GM12878 (cell line): Measurements from ENCODE around the gene TP53RK. TPM values are rescaled to one million over a fixed set of nuclear protein-coding genes. Genes with fewer than 3 reads are reported as not detected.

Experiments
- ATAC-seq: fragments of 200-7000 bp; cut with Tn5 transposase; 3 replicates; pipeline ENCODE4 v1.9.1; 2020; ENCODE audit warnings: mild to moderate bottlenecking, moderate library complexity
- BruUV-seq: library from RNA; stranded (reverse); fragments of 400-500 nt; replicated peaks from 2 replicates; lab custom pipeline; 2021; lab: Mats Ljungman, UMichigan
- CTCF ChIA-PET: fragments of 300-600 bp; sonication (Branson Sonifier 250); formaldehyde crosslinking; extraction: SDS; loops from one replicate; lab custom pipeline; 2021; ENCODE audit warnings: inconsistent platforms; lab: Yijun Ruan, JAX
- POLR2A ChIA-PET: fragments of 350-600 bp; formaldehyde crosslinking; extraction: SDS; loops from one replicate; lab custom pipeline; 2021; ENCODE audit warnings: inconsistent platforms; lab: Charles Lee
- RAD21 ChIA-PET: fragments of 300-600 bp; sonication (Branson Sonifier 250); formaldehyde crosslinking; loops from one replicate; lab custom pipeline; 2023; ENCODE audit warnings: antibody characterized with exemption; ENCODE audit not compliant: unreplicated experiment; lab: Charles Lee
- SMC1A ChIA-PET: fragments of 300-600 bp; sonication (Branson Sonifier 250); formaldehyde crosslinking; loops from one replicate; lab custom pipeline; 2023; ENCODE audit not compliant: unreplicated experiment, uncharacterized antibody; lab: Charles Lee
- DNase-seq: peaks from one replicate; pipeline ENCODE4 v3.0.0-alpha.2; 2011; ENCODE audit warnings: low read depth, low spot score
- FAIRE-seq: peaks from 3 replicates; lab custom pipeline; 2011; peaks lifted over from hg19 to GRCh38; lab: Jason Lieb, UNC
- H2AFZ ChIP-seq: 2 replicates; pipeline ENCODE4 v1.6.0; 2011; ENCODE audit warnings: low read depth, low read length, control low read depth; ENCODE audit not compliant: control insufficient read depth
- H3K27ac ChIP-seq: 2 replicates; pipeline ENCODE4 v1.5.1; 2011; ENCODE audit warnings: control low read depth; ENCODE audit not compliant: control insufficient read depth, insufficient read depth
- H3K27me3 ChIP-seq, 2 experiments: replicated peaks in 1 of 2; 2 replicates each; pipeline versions ENCODE4 v1.6.0 to v1.6.1; 2011; ENCODE audit warnings: low read length in 1 of 2; ENCODE audit not compliant: control insufficient read depth in 2 of 2, insufficient read depth in 2 of 2
- H3K36me3 ChIP-seq, 2 experiments: 2 replicates each; pipeline ENCODE4 v1.5.1; 2011; ENCODE audit warnings: low read length in 1 of 2; ENCODE audit not compliant: control insufficient read depth in 2 of 2, insufficient read depth in 2 of 2
- H3K4me1 ChIP-seq: 2 replicates; pipeline ENCODE4 v1.6.1; 2011; ENCODE audit warnings: mild to moderate bottlenecking, low read length, moderate library complexity, mixed read lengths; ENCODE audit not compliant: control insufficient read depth, insufficient read depth
- H3K4me2 ChIP-seq: 2 replicates; pipeline ENCODE4 v1.6.0; 2011; ENCODE audit warnings: control low read depth; ENCODE audit not compliant: control insufficient read depth, insufficient read depth
- H3K4me3 ChIP-seq: fragments of 200-600 bp; sonication (generic); 2 replicates; pipeline ENCODE4 v1.5.1; 2016
- H3K79me2 ChIP-seq: 2 replicates; pipeline ENCODE4 v1.6.0; 2011; ENCODE audit warnings: low read length; ENCODE audit not compliant: control insufficient read depth, insufficient read depth
- H3K9ac ChIP-seq: 2 replicates; pipeline ENCODE4 v1.8.0; 2011; ENCODE audit warnings: low read length, control low read depth, mixed read lengths; ENCODE audit not compliant: control insufficient read depth, insufficient read depth
- H3K9me3 ChIP-seq: replicated peaks from 3 replicates; pipeline ENCODE4 v1.5.1; 2011; ENCODE audit warnings: mild to moderate bottlenecking, low read length; ENCODE audit not compliant: control insufficient read depth, insufficient read depth
- H4K20me1 ChIP-seq: 2 replicates; pipeline ENCODE4 v1.6.0; 2011; ENCODE audit not compliant: control insufficient read depth, insufficient read depth
- BACH1 ChIP-seq: fragments of 450-650 bp; IDR thresholded peaks from 2 replicates; pipeline ENCODE4 v1.6.1; 2017; ENCODE audit warnings: mild to moderate bottlenecking, borderline replicate concordance
- CREB1 ChIP-seq: IDR thresholded peaks from 2 replicates; pipeline ENCODE4 v1.6.1; 2012; ENCODE audit warnings: low read depth, mild to moderate bottlenecking, inconsistent platforms
- FOXM1 ChIP-seq: IDR thresholded peaks from 2 replicates; pipeline ENCODE4 v1.6.1; 2012; ENCODE audit warnings: low read depth, mild to moderate bottlenecking, inconsistent platforms, low read length, moderate library complexity
- NR2F1 ChIP-seq: fragments of 450-650 bp; conservative IDR thresholded peaks from 2 replicates; pipeline ENCODE4 v1.6.1; 2017; ENCODE audit warnings: mild to moderate bottlenecking
- SMARCA5 ChIP-seq: fragments of 450-650 bp; IDR thresholded peaks from 2 replicates; pipeline ENCODE4 v1.6.1; 2017; ENCODE audit warnings: mild to moderate bottlenecking
- SREBF1 ChIP-seq: IDR thresholded peaks from 2 replicates; pipeline ENCODE4 v1.6.1; 2012; ENCODE audit warnings: mild to moderate bottlenecking, low read length
- SREBF2 ChIP-seq: IDR thresholded peaks from 2 replicates; pipeline ENCODE4 v1.6.1; 2012; ENCODE audit warnings: mild to moderate bottlenecking, low read length
- USF2 ChIP-seq: IDR thresholded peaks from 2 replicates; pipeline ENCODE4 v1.6.1; 2011; ENCODE audit warnings: low read depth, low read length, improper control_type of control experiment, borderline replicate concordance
- ZBTB11 ChIP-seq: fragments of 450-650 bp; formaldehyde crosslinking; IDR thresholded peaks from 2 replicates; pipeline ENCODE4 v1.5.0; 2022; ENCODE audit warnings: mild to moderate bottlenecking, missing genetic modification characterization
- ZNF274 ChIP-seq: IDR thresholded peaks from one replicate; pipeline ENCODE4 v1.8.0; 2011; ENCODE audit not compliant: insufficient read length, insufficient read depth
- WGBS: methylation state at CpG from one replicate; pipeline ENCODE4 v1.1.6; 2016; ENCODE audit warnings: low lambda C conversion rate; ENCODE audit not compliant: insufficient replicate concordance, insufficient coverage; ENCODE audit errors: missing lambda C conversion rate; 5-methylcytosine and 5-hydroxymethylcytosine counted together
- in situ Hi-C: fragments of 300-500 bp; cut with MboI; formaldehyde crosslinking; loops from 9 replicates; pipeline ENCODE4 v1.14.3; 2018; ENCODE audit warnings: mixed read lengths
- intact Hi-C: fragments of 100-400 bp; cut with micrococcal nuclease; formaldehyde crosslinking; loops from one replicate; pipeline ENCODE4 v1.14.2; 2022; ENCODE audit not compliant: unreplicated experiment
- polyA plus RNA-seq, 11 experiments: library from polyadenylated mRNA; depleted of rRNA in 4 of 11; unstranded in 6 of 11; stranded (reverse) in 5 of 11; fragments of >200 nt; fragmentation: Nextera tagmentation in 4 of 11; fragmentation: Illumina TruSeq in 1 of 11; extraction: Ambion mirVana in 4 of 11; extraction: Trizol in 1 of 11; gene quantifications; 1 replicate in 1 of 11; 2 replicates in 10 of 11; pipeline versions ENCODE4 v1.2.1 to v1.2.3, GENCODE V29; 2011 to 2016; ENCODE audit warnings: inconsistent platforms in 2 of 11, missing spikeins in 2 of 11, low read depth in 1 of 11
- total RNA-seq, 4 experiments: library from RNA; depleted of rRNA in 3 of 4; stranded (reverse); fragments of >200 nt in 3 of 4; fragmentation: Illumina TruSeq in 1 of 4; extraction: Trizol in 1 of 4; gene quantifications; 2 replicates each; pipeline versions ENCODE4 v1.2.1 to v1.2.3, GENCODE V29; 2013 to 2021

The TP53RK gene
- total and polyA plus RNA-seq, 10 of the 15 experiments (the other 5 are each of a cell fraction or from before 2014, with no cell fraction given): 3.8 to 23.1 (median 16.1) TPM

GRCh38 chr20:46680684-46681031 is 8.6 kb downstream of the TP53RK start:
- ChIA-PET SMC1A (interaction anchor here (0.5 to 5.3 kb wide), 12 partner anchors 9 to 273 kb away, joined by 3 to 43 read pairs (median 3); partner anchors contain the start of gene ZNF334), CTCF (interaction anchor here (0.6 to 11.6 kb wide), 18 partner anchors 9 to 555 kb away, joined by 3 to 114 read pairs (median 4); partner anchors contain the start of genes OCSTAMP, TP53RK and ZNF334), POLR2A (no interaction called here), RAD21 (interaction anchor here (0.6 to 4.0 kb wide), 7 partner anchors 92 to 348 kb away, joined by 3 to 19 read pairs (median 4); no protein-coding TSS in a partner anchor)
- DNase-seq (no peak), FAIRE-seq (no peak), ATAC-seq (no peak)
- no peak overlapping the region for H3K9ac ChIP-seq
- BruUV-seq: no TSS peak
- WGBS: 96% methylated on average over 2 of the region's 2 CpGs
- H3K4me3 ChIP-seq: no peak overlapping the region
- H3K4me2 ChIP-seq: no peak overlapping the region
- H3K4me1 ChIP-seq: peaks cover 13% of the 10 kb centered on the region
- intact Hi-C loops (loop anchor here (1.0 to 5.0 kb wide), 2 partner anchors 138 to 159 kb away; no protein-coding TSS in a partner anchor), in situ Hi-C loops (loop anchor here (5.0 to 10.0 kb wide), 2 partner anchors 126 to 158 kb away; partner anchors contain the start of gene OCSTAMP)
- H3K27me3 ChIP-seq: no peaks in the 10 kb centered on the region
- no peak overlapping the region for H3K27ac ChIP-seq
- no peak overlapping the region for H2AFZ ChIP-seq
- no peaks in the 10 kb centered on the region for H3K9me3 ChIP-seq
- TF ChIP-seq SREBF1 (no peak), CREB1 (no peak), SREBF2 (no peak), NR2F1 (no peak), BACH1 (no peak), FOXM1 (no peak), ZNF274 (no peak), SMARCA5 (no peak)
- peaks cover 1% of the 10 kb centered on the region for H3K79me2 ChIP-seq
- H3K36me3 ChIP-seq: no peaks in the 10 kb centered on the region; a peak in 1 of 4 replicates
- H4K20me1 ChIP-seq: peaks cover 6% of the 10 kb centered on the region; the same call in 1 of the 2 replicates

- Histone ChIP-seq H4K20me1 (peaks cover 3% of the 10 kb centered on the region; the same call in 1 of the 2 replicates), H2AFZ (no peak overlapping the region), H3K9ac (no peak overlapping the region), H3K4me3 (no peak overlapping the region), H3K27ac (no peak overlapping the region), H3K36me3 (no peaks in the 10 kb centered on the region), H3K4me2 (no peak overlapping the region), H3K4me1 (peaks cover 3% of the 10 kb centered on the region), H3K79me2 (no peaks in the 10 kb centered on the region), H3K27me3 (no peaks in the 10 kb centered on the region), H3K9me3 (no peaks in the 10 kb centered on the region)
- ChIA-PET RAD21 (no interaction called here), POLR2A (no interaction called here), SMC1A (interaction anchor here (5.3 kb wide), 1 partner anchor 157 kb away, joined by 43 read pairs; no protein-coding TSS in a partner anchor), CTCF (interaction anchor here (0.7 to 1.0 kb wide), 2 partner anchors 17 to 119 kb away, joined by 3 to 4 read pairs; no protein-coding TSS in a partner anchor)
- no peak for FAIRE-seq
- BruUV-seq: no TSS peak
- DNase-seq: no peak
- in situ Hi-C loops: no loop called here
- no peak for ATAC-seq
- intact Hi-C loops: no loop called here
- 84% methylated on average over 4 of the region's 4 CpGs for WGBS
- TF ChIP-seq ZBTB11 (CRISPR knock-in tag) (no peak), USF2 (no peak)
Observed at GRCh38 chr20:46678516-46678915, 10.7 kb downstream of the TP53RK start.
